CD4-positive, alpha-beta T cell treated with Interleukin-2 at 100 ng/mL for 4 hours (primary cell): ENCODE measurements around the gene ADAM22.
"Not testable (repeated sequence)": the region's sequence is repeated elsewhere in the genome, so short reads cannot be mapped to it uniquely, and the experiment has no call there.

ENCODE experiments used
- DNase-seq: peaks from one replicate; pipeline ENCODE4 v3.0.0-alpha.2; 2020; ENCODE audit warnings: low spot score

Gene ADAM22

GRCh38 chr7:87933953-87934698 is at the start of gene ADAM22:
ADAM22 (plus strand) TSS chr7:87934251; CDS start chr7:87934466, 215 bp downstream.
- DNase-seq: peak; percentile 86

GRCh38 chr7:87885018-87885417 is 49.0 kb upstream of the ADAM22 start:
- no peak for DNase-seq

- peak; percentile 58 for DNase-seq
Measured at GRCh38 chr7:87886875-87887274, 47.2 kb upstream of the ADAM22 start.

GRCh38 chr7:87895363-87895762 is 38.7 kb upstream of the ADAM22 start:
- DNase-seq: no peak

- DNase-seq: no peak
Measured at GRCh38 chr7:87899255-87899654, 34.8 kb upstream of the ADAM22 start.

GRCh38 chr7:87907136-87907906 is 26.7 kb upstream of the ADAM22 start:
- not testable (repeated sequence) for DNase-seq

- DNase-seq: not testable (repeated sequence)
Measured at GRCh38 chr7:87908814-87909213, 25.2 kb upstream of the ADAM22 start.

- DNase-seq: no peak
Measured at GRCh38 chr7:87912121-87912520, 21.9 kb upstream of the ADAM22 start.

GRCh38 chr7:87918740-87919139 is 15.3 kb upstream of the ADAM22 start:
- no peak for DNase-seq

- no peak for DNase-seq
Measured at GRCh38 chr7:87919875-87920274, 14.2 kb upstream of the ADAM22 start.

GRCh38 chr7:87920578-87920977 is 13.5 kb upstream of the ADAM22 start:
- no peak for DNase-seq

- not testable (repeated sequence) for DNase-seq
Measured at GRCh38 chr7:87922759-87923395, 11.2 kb upstream of the ADAM22 start.

- no peak for DNase-seq
Measured at GRCh38 chr7:87926581-87927461, 7.2 kb upstream of the ADAM22 start.

GRCh38 chr7:87933605-87933952 is 472 bp upstream of the ADAM22 start:
- DNase-seq: no peak

- no peak for DNase-seq
Measured at GRCh38 chr7:87934699-87935383, 790 bp downstream of the ADAM22 start.

GRCh38 chr7:87935384-87935706 is 1.3 kb downstream of the ADAM22 start:
- DNase-seq: no peak

GRCh38 chr7:87941138-87941537 is 7.1 kb downstream of the ADAM22 start:
- no peak for DNase-seq

GRCh38 chr7:87944547-87944946 is 10.5 kb downstream of the ADAM22 start:
- DNase-seq: no peak

- not testable (repeated sequence) for DNase-seq
Measured at GRCh38 chr7:87945926-87946325, 11.9 kb downstream of the ADAM22 start.

- no peak for DNase-seq
Measured at GRCh38 chr7:87948371-87948770, 14.3 kb downstream of the ADAM22 start.

GRCh38 chr7:87959336-87959735 is 25.3 kb downstream of the ADAM22 start:
- no peak for DNase-seq

GRCh38 chr7:87960239-87960638 is 26.2 kb downstream of the ADAM22 start:
- DNase-seq: no peak
